H1 (cell line): ENCODE results near the gene FGFRL1. TPM values are rescaled to one million over a fixed set of nuclear protein-coding genes. Genes with fewer than 3 reads are reported as not detected.

Source experiments
- CTCF ChIA-PET: fragments of 300-600 bp; sonication (Branson Sonifier 250); formaldehyde crosslinking; loops from one replicate; lab custom pipeline; 2021; ENCODE audit not compliant: partially characterized antibody; lab: Charles Lee
- POLR2A ChIA-PET: fragments of 300-600 bp; sonication (Branson Sonifier 250); formaldehyde crosslinking; loops from one replicate; lab custom pipeline; 2021; ENCODE audit warnings: inconsistent platforms; ENCODE audit not compliant: partially characterized antibody; lab: Charles Lee
- DNase-seq, 2 experiments: peaks; one replicate each; pipeline versions ENCODE4 v3.0.0 to v3.0.0-alpha.2; 2010 to 2022; ENCODE audit warnings: low spot score in 2 of 2, low read depth in 1 of 2, mixed read lengths in 1 of 2
- FAIRE-seq: peaks from 2 replicates; lab custom pipeline; 2011; peaks lifted over from hg19 to GRCh38; lab: Jason Lieb, UNC
- H2AFZ ChIP-seq: 2 replicates; pipeline ENCODE4 v1.8.1; 2012; ENCODE audit warnings: low read length, inconsistent platforms
- H2AK5ac ChIP-seq: 2 replicates; pipeline ENCODE4 v1.6.1; 2013; ENCODE audit warnings: low read depth, low read length
- H2BK120ac ChIP-seq: replicated peaks from 2 replicates; pipeline ENCODE3; 2013; ENCODE audit warnings: low read depth, low read length, inconsistent platforms
- H2BK12ac ChIP-seq: 2 replicates; pipeline ENCODE4 v1.6.1; 2013; ENCODE audit warnings: low read depth, low read length
- H2BK15ac ChIP-seq: 2 replicates; pipeline ENCODE4 v1.6.1; 2013; ENCODE audit warnings: low read length
- H2BK20ac ChIP-seq: 2 replicates; pipeline ENCODE4 v1.6.1; 2013; ENCODE audit warnings: low read length
- H2BK5ac ChIP-seq: 2 replicates; pipeline ENCODE4 v1.6.1; 2013; ENCODE audit warnings: low read depth, low read length
- H3K14ac ChIP-seq: 2 replicates; pipeline ENCODE4 v1.6.1; 2013; ENCODE audit warnings: inconsistent platforms; ENCODE audit not compliant: insufficient read length
- H3K18ac ChIP-seq: 2 replicates; pipeline ENCODE4 v1.6.1; 2013; ENCODE audit warnings: low read length; ENCODE audit errors: extremely low read depth
- H3K23ac ChIP-seq: 2 replicates; pipeline ENCODE4 v1.6.1; 2013; ENCODE audit warnings: inconsistent platforms; ENCODE audit not compliant: insufficient read length
- H3K23me2 ChIP-seq: 2 replicates; pipeline ENCODE4 v1.6.1; 2013; ENCODE audit warnings: low read depth, low read length
- H3K27ac ChIP-seq: 2 replicates; pipeline ENCODE4 v1.6.1; 2011; ENCODE audit warnings: low read depth, low read length, inconsistent platforms
- H3K27me3 ChIP-seq, 4 experiments: replicated peaks in 1 of 4; 1 replicate in 1 of 4; 2 replicates in 3 of 4; pipeline versions ENCODE4 v1.6.1 to v1.8.1; 2011 to 2013; ENCODE audit warnings: low read length in 3 of 4, mild to moderate bottlenecking in 3 of 4, inconsistent platforms in 2 of 4, mixed read lengths in 2 of 4, moderate library complexity in 1 of 4; ENCODE audit not compliant: control insufficient read depth in 3 of 4, insufficient read depth in 3 of 4; ENCODE audit errors: extremely low read depth in 1 of 4
- H3K36me3 ChIP-seq, 4 experiments: 2 replicates each; pipeline versions ENCODE4 v1.6.1 to v1.8.1; 2011 to 2013; ENCODE audit warnings: mild to moderate bottlenecking in 4 of 4, low read length in 3 of 4, moderate library complexity in 2 of 4, control low read depth in 1 of 4, inconsistent platforms in 1 of 4; ENCODE audit not compliant: insufficient read depth in 4 of 4, control insufficient read depth in 2 of 4
- H3K4ac ChIP-seq: replicated peaks from 2 replicates; pipeline ENCODE3; 2013; ENCODE audit warnings: low read length, low read depth, mixed read lengths, inconsistent platforms; ENCODE audit not compliant: insufficient read length
- H3K4me1 ChIP-seq, 4 experiments: replicated peaks in 1 of 4; 1 replicate in 1 of 4; 2 replicates in 3 of 4; pipeline versions ENCODE4 v1.6.1 to v1.8.1; 2011 to 2013; ENCODE audit warnings: low read length in 3 of 4, inconsistent platforms in 2 of 4, mixed read lengths in 1 of 4; ENCODE audit not compliant: insufficient read depth in 4 of 4, control insufficient read depth in 3 of 4
- H3K4me2 ChIP-seq, 2 experiments: 2 replicates each; pipeline versions ENCODE4 v1.6.1 to v1.8.1; 2011 to 2013; ENCODE audit warnings: low read depth in 2 of 2, low read length in 2 of 2, control low read depth in 1 of 2, inconsistent platforms in 1 of 2, mild to moderate bottlenecking in 1 of 2; ENCODE audit not compliant: insufficient read depth in 1 of 2
- H3K4me3 ChIP-seq, 4 experiments: fragments of 200-600, 300-600 bp in 1 of 4; sonication (generic), shearing (Covaris generic), sonication (Bioruptor Twin) in 1 of 4; 2 replicates each; pipeline versions ENCODE4 v1.5.1 to v1.8.1; 2011 to 2016; ENCODE audit warnings: low read length in 4 of 4, low read depth in 3 of 4, control low read depth in 2 of 4, inconsistent platforms in 2 of 4, mild to moderate bottlenecking in 2 of 4, mixed read lengths in 1 of 4, moderate library complexity in 1 of 4; ENCODE audit not compliant: insufficient read depth in 2 of 4; ENCODE audit errors: extremely low read depth in 1 of 4
- H3K56ac ChIP-seq: replicated peaks from 2 replicates; pipeline ENCODE3; 2013; ENCODE audit warnings: low read depth, mild to moderate bottlenecking, mixed read lengths, low read length, inconsistent platforms; ENCODE audit not compliant: insufficient read length
- H3K79me1 ChIP-seq: 2 replicates; pipeline ENCODE4 v1.6.1; 2013; ENCODE audit warnings: low read depth, low read length, control low read depth
- H3K79me2 ChIP-seq, 2 experiments: 2 replicates each; pipeline versions ENCODE4 v1.6.1 to v1.8.1; 2012 to 2013; ENCODE audit warnings: low read length in 2 of 2, mild to moderate bottlenecking in 2 of 2, inconsistent platforms in 1 of 2; ENCODE audit not compliant: insufficient read depth in 2 of 2, control insufficient read depth in 1 of 2
- H3K9ac ChIP-seq, 4 experiments: replicated peaks in 1 of 4; 1 replicate in 1 of 4; 2 replicates in 3 of 4; pipeline versions ENCODE4 v1.6.1 to v1.8.1; 2011 to 2013; ENCODE audit warnings: low read depth in 3 of 4, low read length in 3 of 4, control low read depth in 2 of 4, mild to moderate bottlenecking in 2 of 4, moderate library complexity in 2 of 4, inconsistent platforms in 1 of 4; ENCODE audit errors: extremely low read depth in 1 of 4
- H3K9me3 ChIP-seq, 2 experiments: 2 replicates each; pipeline versions ENCODE4 v1.6.1 to v1.8.1; 2012 to 2013; ENCODE audit warnings: mild to moderate bottlenecking in 2 of 2, moderate library complexity in 2 of 2, control low read depth in 1 of 2, inconsistent platforms in 1 of 2, low read depth in 1 of 2, low read length in 1 of 2, mixed read lengths in 1 of 2; ENCODE audit not compliant: insufficient read depth in 2 of 2
- H4K20me1 ChIP-seq, 2 experiments: replicated peaks in 1 of 2; 2 replicates each; pipeline versions ENCODE3 to v1.8.1; 2011 to 2013; ENCODE audit warnings: inconsistent platforms in 2 of 2, low read length in 2 of 2, mild to moderate bottlenecking in 1 of 2; ENCODE audit not compliant: insufficient read depth in 2 of 2, control insufficient read depth in 1 of 2
- H4K5ac ChIP-seq: 2 replicates; pipeline ENCODE4 v1.6.1; 2013; ENCODE audit warnings: low read length, low read depth, mixed read lengths, inconsistent platforms; ENCODE audit not compliant: insufficient read length
- H4K8ac ChIP-seq: 2 replicates; pipeline ENCODE4 v1.8.0; 2013; ENCODE audit warnings: mild to moderate bottlenecking, moderate library complexity, low read length, inconsistent platforms; ENCODE audit not compliant: insufficient read depth; ENCODE audit errors: extremely low read depth
- H4K91ac ChIP-seq: replicated peaks from 2 replicates; pipeline ENCODE3; 2013; ENCODE audit warnings: low read length, mixed read lengths, inconsistent platforms; ENCODE audit not compliant: insufficient read length
- ATF2 ChIP-seq: IDR thresholded peaks from 2 replicates; pipeline ENCODE4 v1.6.1; 2012; ENCODE audit warnings: low read length, inconsistent platforms
- CBX8 ChIP-seq: fragments of 300-800, 300-1000 bp; sonication (generic); IDR thresholded peaks from 2 replicates; pipeline ENCODE4 v1.7.1; 2016; ENCODE audit warnings: low read depth, low read length, borderline replicate concordance
- CEBPB ChIP-seq: IDR thresholded peaks from 2 replicates; pipeline ENCODE4 v1.6.1; 2012; ENCODE audit warnings: low read depth, low read length
- CHD1 ChIP-seq: IDR thresholded peaks from 2 replicates; pipeline ENCODE4 v1.6.1; 2012; ENCODE audit warnings: low read depth, low read length, improper control_type of control experiment
- EGR1 ChIP-seq: IDR thresholded peaks from 2 replicates; pipeline ENCODE4 v1.6.1; 2011; ENCODE audit warnings: low read depth, low read length, borderline replicate concordance
- POLR2AphosphoS5 ChIP-seq: IDR thresholded peaks from 2 replicates; pipeline ENCODE4 v1.6.1; 2011; ENCODE audit warnings: low read depth, low read length
- POU5F1 ChIP-seq: IDR thresholded peaks from 2 replicates; pipeline ENCODE4 v1.6.1; 2011; ENCODE audit warnings: low read depth, mild to moderate bottlenecking, low read length, moderate library complexity
- RAD21 ChIP-seq, 2 experiments: IDR thresholded peaks in 1 of 2; conservative IDR thresholded peaks in 1 of 2; 2 replicates each; pipeline ENCODE4 v1.6.1; 2011; ENCODE audit warnings: low read depth in 2 of 2, low read length in 2 of 2, improper control_type of control experiment in 1 of 2, inconsistent platforms in 1 of 2, mild to moderate bottlenecking in 1 of 2, moderate library complexity in 1 of 2
- RFX5 ChIP-seq: IDR thresholded peaks from 2 replicates; pipeline ENCODE4 v1.6.1; 2011; ENCODE audit warnings: low read depth, low read length, improper control_type of control experiment, borderline replicate concordance
- SP4 ChIP-seq: IDR thresholded peaks from 2 replicates; pipeline ENCODE4 v1.6.1; 2012; ENCODE audit warnings: low read length, inconsistent platforms
- SUZ12 ChIP-seq: fragments of 200-600 bp; sonication (generic); IDR thresholded peaks from 2 replicates; pipeline ENCODE4 v1.6.1; 2012; ENCODE audit warnings: mild to moderate bottlenecking, inconsistent platforms, low read length, moderate library complexity, mixed read lengths
- WGBS, 2 experiments: shearing (Covaris generic) in 1 of 2; methylation state at CpG; one replicate each; pipeline versions ENCODE4 v1.1.6 to v1.1.7; 2013 to 2015; ENCODE audit warnings: low lambda C conversion rate in 2 of 2, mixed read lengths in 2 of 2, inconsistent platforms in 1 of 2, low coverage in 1 of 2, missing lambda C conversion rate in 1 of 2; ENCODE audit not compliant: insufficient replicate concordance in 2 of 2, insufficient coverage in 1 of 2, insufficient read length in 1 of 2; ENCODE audit errors: extremely low coverage in 1 of 2, missing lambda C conversion rate in 1 of 2; 5-methylcytosine and 5-hydroxymethylcytosine counted together
- polyA plus RNA-seq, 7 experiments: library from polyadenylated mRNA; depleted of rRNA in 3 of 7; stranded (reverse) in 5 of 7; unstranded in 2 of 7; fragments of >200 nt in 5 of 7; fragments of 200-250 nt in 2 of 7; gene quantifications; 1 replicate in 5 of 7; 2 replicates in 1 of 7; 4 replicates in 1 of 7; pipeline versions ENCODE4 v1.2.1 to v1.2.3, GENCODE V29; 2011 to 2013; ENCODE audit warnings: missing spikeins in 2 of 7, mixed read lengths in 2 of 7
- total RNA-seq: library from RNA; stranded (reverse); fragmentation: NEBNext Ultra II Directional; extraction: Animal tissue kit (Norgen Biotek cat#: 25700); gene quantifications from 2 replicates; pipeline ENCODE4 v1.2.1, GENCODE V29; 2021

FGFRL1 gene
- total and polyA plus RNA-seq, 2 of the 8 experiments (the other 6 are each of a cell fraction or from before 2014, with no cell fraction given) = 18.9 to 34.6 TPM

GRCh38 chr4:965048-965765, 46.2 kb upstream of the FGFRL1 start:
- H3K56ac ChIP-seq = no peak overlapping the region
- no peak overlapping the region for H4K5ac ChIP-seq
- H3K27ac ChIP-seq = no peak overlapping the region
- H2BK120ac ChIP-seq = no peak overlapping the region
- no peak overlapping the region for H2BK12ac ChIP-seq
- no peak overlapping the region for H3K14ac ChIP-seq
- no peak overlapping the region for H2BK20ac ChIP-seq
- H4K20me1 ChIP-seq = peaks cover 2 to 13% of the 10 kb centered on the region in 2 experiments
- no peak overlapping the region for H3K4me3 ChIP-seq
- H3K9ac ChIP-seq = no peak overlapping the region
- ChIA-PET POLR2A (no interaction called here), CTCF (interaction anchor here (1.5 to 2.0 kb wide), 3 partner anchors 31 to 86 kb away, joined by 3 to 6 read pairs (median 4); no protein-coding TSS in a partner anchor)
- peaks cover 6% of the 10 kb centered on the region; the same call in 1 of the 2 replicates for H3K23me2 ChIP-seq
- no peaks in the 10 kb centered on the region for H3K36me3 ChIP-seq
- H3K4ac ChIP-seq = no peak overlapping the region
- H2AFZ ChIP-seq = no peak overlapping the region
- no peak overlapping the region for H2AK5ac ChIP-seq
- H2BK15ac ChIP-seq = no peak overlapping the region
- 91% methylated on average over 26 of the region's 26 CpGs; no CpG with 5 or more reads in 1 of the 2 experiments for WGBS, 2 experiments
- H4K8ac ChIP-seq = no peak overlapping the region
- no peak overlapping the region for H4K91ac ChIP-seq
- no peaks in the 10 kb centered on the region for H3K9me3 ChIP-seq
- no peak overlapping the region for H3K23ac ChIP-seq
- DNase-seq (no peak), FAIRE-seq (no peak)
- H3K79me1 ChIP-seq = no peaks in the 10 kb centered on the region
- no peak overlapping the region for H3K4me2 ChIP-seq
- peaks cover 9 to 18% (median 12%) of the 10 kb centered on the region in 4 experiments; a peak in 6 of 7 replicates for H3K27me3 ChIP-seq
- peaks cover 0 to 7% (median 3%) of the 10 kb centered on the region in 4 experiments; a peak in 3 of 7 replicates for H3K4me1 ChIP-seq
- H3K79me2 ChIP-seq = no peaks in the 10 kb centered on the region
- H3K18ac ChIP-seq = no peak overlapping the region
- H2BK5ac ChIP-seq = no peak overlapping the region
- TF ChIP-seq EGR1 = no peak
- no peak for TF ChIP-seq RFX5
- TF ChIP-seq POLR2AphosphoS5 = no peak
- no peak for TF ChIP-seq CHD1
- TF ChIP-seq SUZ12 = no peak
- no peak for TF ChIP-seq ATF2
- no peak for TF ChIP-seq CBX8
- TF ChIP-seq SP4 = no peak
- no peak for TF ChIP-seq POU5F1
- TF ChIP-seq RAD21 (IDR thresholded peaks at IDR 0.05 in 1 of 2, conservative IDR thresholded peaks at IDR 0.05 in 1 of 2; ENCODE audit: low read depth in 2 of 2, low read length in 2 of 2) = no peak
- TF ChIP-seq CEBPB = no peak
